Esophagus muscularis mucosa (tissue), 4 donors: Measurements from ENCODE around the gene ZNF90.

Experiments
- CTCF ChIP-seq, 3 experiments: fragments of 200-600 bp in 2 of 3; fragments of 450-650 bp in 1 of 3; sonication (generic) in 2 of 3; IDR thresholded peaks; one replicate each; pipeline ENCODE4 v1.5.1; 2017 to 2019; ENCODE audit warnings: antibody characterized with exemption in 3 of 3, mild to moderate bottlenecking in 2 of 3, moderate library complexity in 1 of 3
- EP300 ChIP-seq: sonication (generic); formaldehyde crosslinking; IDR thresholded peaks from one replicate; pipeline ENCODE4 v1.6.1; 2017; ENCODE audit warnings: antibody characterized with exemption
- POLR2A ChIP-seq: fragments of 450-650 bp; IDR thresholded peaks from one replicate; pipeline ENCODE4 v1.6.1; 2017; ENCODE audit warnings: antibody characterized with exemption, moderate library complexity, mild to moderate bottlenecking, low read depth

GRCh38 chr19:20164456-20164855 is 86.7 kb downstream of the ZNF90 start:
- TF ChIP-seq EP300 (no peak), CTCF (IDR thresholded peaks at IDR 0.05) (no peak), POLR2A (no peak)
